CD14-positive monocyte (primary cell): Measurements from ENCODE around the gene PHC2. TPM values are rescaled to one million over a fixed set of nuclear protein-coding genes. Genes with fewer than 3 reads are reported as not detected.

Experiments used
- DNase-seq, 3 donors: peaks; one replicate each; pipeline ENCODE4 v3.0.0-alpha.2; 2011 to 2022
- H2AFZ ChIP-seq: 2 replicates; pipeline ENCODE4 v1.6.0; 2012; ENCODE audit warnings: mild to moderate bottlenecking, low read depth, low read length, inconsistent platforms; ENCODE audit not compliant: insufficient read depth, poor library complexity, severe bottlenecking
- H3K27ac ChIP-seq, 2 donors: 1 replicate in 1 of 2; 2 replicates in 1 of 2; pipeline ENCODE4 v1.5.1; 2012 to 2013; ENCODE audit warnings: low read length in 2 of 2, control low read depth in 1 of 2, inconsistent platforms in 1 of 2, low read depth in 1 of 2, mild to moderate bottlenecking in 1 of 2
- H3K27me3 ChIP-seq, 2 donors: one replicate each; pipeline versions ENCODE4 v1.6.0 to v1.6.1; 2011 to 2013; ENCODE audit warnings: low read length in 2 of 2; ENCODE audit not compliant: control insufficient read depth in 2 of 2, insufficient read depth in 2 of 2
- H3K36me3 ChIP-seq, 2 donors: replicated peaks in 1 of 2; 1 replicate in 1 of 2; 2 replicates in 1 of 2; pipeline versions ENCODE4 v1.5.1 to v1.6.1; 2012 to 2013; ENCODE audit warnings: low read length in 2 of 2, control low read depth in 1 of 2, inconsistent platforms in 1 of 2, mild to moderate bottlenecking in 1 of 2; ENCODE audit not compliant: insufficient read depth in 2 of 2, control insufficient read depth in 1 of 2
- H3K4me1 ChIP-seq, 2 donors: 1 replicate in 1 of 2; 2 replicates in 1 of 2; pipeline versions ENCODE4 v1.5.1 to v1.6.1; 2012 to 2013; ENCODE audit warnings: low read length in 2 of 2, control low read depth in 1 of 2, inconsistent platforms in 1 of 2, mild to moderate bottlenecking in 1 of 2, moderate library complexity in 1 of 2; ENCODE audit not compliant: insufficient read depth in 2 of 2, control insufficient read depth in 1 of 2
- H3K4me2 ChIP-seq: replicated peaks from 2 replicates; pipeline ENCODE3; 2012; ENCODE audit warnings: low read length, moderate library complexity, mild to moderate bottlenecking; ENCODE audit not compliant: poor library complexity, severe bottlenecking; ENCODE audit errors: extremely low read depth
- H3K4me3 ChIP-seq, 3 experiments: fragments of 200-600 bp in 1 of 3; sonication (generic) in 1 of 3; replicated peaks in 1 of 3; 1 replicate in 2 of 3; 2 replicates in 1 of 3; pipeline ENCODE4 v1.5.1; 2011 to 2013; ENCODE audit warnings: low read length in 3 of 3, mild to moderate bottlenecking in 3 of 3, control low read depth in 2 of 3, low read depth in 2 of 3, inconsistent platforms in 1 of 3, moderate library complexity in 1 of 3
- H3K79me2 ChIP-seq: 2 replicates; pipeline ENCODE4 v1.6.0; 2012; ENCODE audit warnings: mild to moderate bottlenecking, control low read depth, inconsistent platforms, low read length, moderate library complexity; ENCODE audit not compliant: insufficient read depth
- H3K9ac ChIP-seq: 2 replicates; pipeline ENCODE4 v1.6.0; 2017; ENCODE audit warnings: low read length, mild to moderate bottlenecking; ENCODE audit not compliant: insufficient read depth, poor library complexity, severe bottlenecking
- H3K9me3 ChIP-seq, 2 donors: replicated peaks in 1 of 2; 1 replicate in 1 of 2; 2 replicates in 1 of 2; pipeline versions ENCODE4 v1.5.1 to v1.6.1; 2012 to 2013; ENCODE audit warnings: low read length in 2 of 2, control low read depth in 1 of 2; ENCODE audit not compliant: control insufficient read depth in 1 of 2, insufficient read depth in 1 of 2
- H4K20me1 ChIP-seq: 2 replicates; pipeline ENCODE4 v1.6.0; 2012; ENCODE audit warnings: mild to moderate bottlenecking, low read length, control low read depth, moderate library complexity; ENCODE audit not compliant: insufficient read depth
- H3K27ac Mint-ChIP-seq, 7 donors: one replicate each; pipeline ENCODE4 v1.8.0; 2020; ENCODE audit warnings: mild to moderate bottlenecking in 7 of 7, mixed read lengths in 7 of 7, moderate library complexity in 6 of 7, inconsistent platforms in 2 of 7
- H3K27me3 Mint-ChIP-seq, 3 donors: one replicate each; pipeline ENCODE4 v1.8.0; 2021 to 2022; ENCODE audit warnings: low read depth in 3 of 3, mild to moderate bottlenecking in 3 of 3, mixed read lengths in 3 of 3, moderate library complexity in 3 of 3, inconsistent platforms in 1 of 3
- H3K36me3 Mint-ChIP-seq, 2 donors: one replicate each; pipeline ENCODE4 v1.8.0; 2020; ENCODE audit warnings: mixed read lengths in 2 of 2, inconsistent platforms in 1 of 2, mild to moderate bottlenecking in 1 of 2
- H3K4me1 Mint-ChIP-seq: one replicate; pipeline ENCODE4 v1.8.0; 2020; ENCODE audit warnings: mild to moderate bottlenecking, mixed read lengths
- H3K4me3 Mint-ChIP-seq, 2 donors: one replicate each; pipeline ENCODE4 v1.8.0; 2020; ENCODE audit warnings: mild to moderate bottlenecking in 2 of 2, mixed read lengths in 2 of 2, moderate library complexity in 1 of 2
- H3K9me3 Mint-ChIP-seq, 7 donors: one replicate each; pipeline ENCODE4 v1.8.0; 2020 to 2022; ENCODE audit warnings: mixed read lengths in 7 of 7, mild to moderate bottlenecking in 6 of 7, moderate library complexity in 6 of 7, inconsistent platforms in 2 of 7
- WGBS: methylation state at CpG from one replicate; pipeline ENCODE4 v1.1.5; 2013; ENCODE audit warnings: missing lambda C conversion rate; ENCODE audit not compliant: insufficient coverage; 5-methylcytosine and 5-hydroxymethylcytosine counted together
- intact Hi-C, 2 donors: fragments of 100-400 bp; cut with micrococcal nuclease; formaldehyde crosslinking; loops; one replicate each; pipeline versions ENCODE4 v1.15.0 to v1.15.1; 2023
- polyA plus RNA-seq, 3 donors: library from polyadenylated mRNA; depleted of rRNA in 1 of 3; unstranded in 2 of 3; stranded (reverse) in 1 of 3; fragments of 300-500 nt in 2 of 3; fragments of >200 nt in 1 of 3; fragmentation: Illumina TruSeq in 2 of 3; gene quantifications; 1 replicate in 2 of 3; 2 replicates in 1 of 3; pipeline ENCODE4 v1.2.3, GENCODE V29; 2012 to 2021
- TF ChIP-seq, protein P1 (sequence below): fragments of 200-600 bp; IDR thresholded peaks from one replicate; pipeline ENCODE4 v1.8.0; 2022; ENCODE audit warnings: antibody characterized with exemption, mild to moderate bottlenecking

Gene PHC2
- polyA plus RNA-seq, 3 donors = 18.9 to 85.3 (median 53.1) TPM

DNA sequence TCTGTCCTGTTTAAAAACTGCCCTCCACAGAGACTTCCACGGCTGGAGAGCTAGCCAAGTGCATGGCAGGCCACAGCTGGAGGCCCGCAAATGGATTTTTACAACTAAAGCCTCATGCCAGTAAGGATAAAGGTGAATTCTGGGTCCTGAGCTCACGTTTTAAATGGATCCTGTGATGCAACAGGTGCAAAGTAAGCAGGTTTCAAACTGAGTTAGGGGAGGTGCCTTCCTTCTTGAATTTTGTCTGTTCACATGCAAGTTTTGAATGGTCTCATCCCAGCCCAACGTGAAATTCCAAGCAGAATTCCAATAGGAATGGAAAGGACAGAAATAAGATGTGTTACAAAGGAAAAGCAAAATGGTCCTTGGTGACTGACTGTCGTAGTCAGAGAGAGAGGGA, 73.8 kb downstream of the PHC2 start:
- no peak for DNase-seq
- peaks cover 0 to 9% (median 7%) of the 10 kb centered on the region in 3 donors for H3K27me3 Mint-ChIP-seq
- Histone ChIP-seq H2AFZ (no peak overlapping the region), H3K4me1 (peaks cover 5 to 7% of the 10 kb centered on the region in 2 donors), H3K79me2 (no peaks in the 10 kb centered on the region), H4K20me1 (no peaks in the 10 kb centered on the region), H3K36me3 (peaks cover 3 to 12% of the 10 kb centered on the region in 2 donors), H3K27ac (no peak overlapping the region), H3K4me2 (no peak overlapping the region), H3K27me3 (no peaks in the 10 kb centered on the region), H3K9me3 (no peaks in the 10 kb centered on the region), H3K4me3 (no peak overlapping the region), H3K9ac (no peak overlapping the region)
- peaks cover 36% of the 10 kb centered on the region in 2 donors for H3K36me3 Mint-ChIP-seq
- H3K4me3 Mint-ChIP-seq = no peak overlapping the region
- TF ChIP-seq, protein P1, sequence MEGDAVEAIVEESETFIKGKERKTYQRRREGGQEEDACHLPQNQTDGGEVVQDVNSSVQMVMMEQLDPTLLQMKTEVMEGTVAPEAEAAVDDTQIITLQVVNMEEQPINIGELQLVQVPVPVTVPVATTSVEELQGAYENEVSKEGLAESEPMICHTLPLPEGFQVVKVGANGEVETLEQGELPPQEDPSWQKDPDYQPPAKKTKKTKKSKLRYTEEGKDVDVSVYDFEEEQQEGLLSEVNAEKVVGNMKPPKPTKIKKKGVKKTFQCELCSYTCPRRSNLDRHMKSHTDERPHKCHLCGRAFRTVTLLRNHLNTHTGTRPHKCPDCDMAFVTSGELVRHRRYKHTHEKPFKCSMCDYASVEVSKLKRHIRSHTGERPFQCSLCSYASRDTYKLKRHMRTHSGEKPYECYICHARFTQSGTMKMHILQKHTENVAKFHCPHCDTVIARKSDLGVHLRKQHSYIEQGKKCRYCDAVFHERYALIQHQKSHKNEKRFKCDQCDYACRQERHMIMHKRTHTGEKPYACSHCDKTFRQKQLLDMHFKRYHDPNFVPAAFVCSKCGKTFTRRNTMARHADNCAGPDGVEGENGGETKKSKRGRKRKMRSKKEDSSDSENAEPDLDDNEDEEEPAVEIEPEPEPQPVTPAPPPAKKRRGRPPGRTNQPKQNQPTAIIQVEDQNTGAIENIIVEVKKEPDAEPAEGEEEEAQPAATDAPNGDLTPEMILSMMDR = no peak
- peak overlapping the region in 1 of 7 donors; percentile 75 for H3K27ac Mint-ChIP-seq
- intact Hi-C loops = no loop called here
- 96% methylated on average over 4 of the region's 5 CpGs for WGBS
- peaks cover 0 to 3% (median 0%) of the 10 kb centered on the region in 7 donors for H3K9me3 Mint-ChIP-seq
- H3K4me1 Mint-ChIP-seq = peaks cover 13% of the 10 kb centered on the region

DNA sequence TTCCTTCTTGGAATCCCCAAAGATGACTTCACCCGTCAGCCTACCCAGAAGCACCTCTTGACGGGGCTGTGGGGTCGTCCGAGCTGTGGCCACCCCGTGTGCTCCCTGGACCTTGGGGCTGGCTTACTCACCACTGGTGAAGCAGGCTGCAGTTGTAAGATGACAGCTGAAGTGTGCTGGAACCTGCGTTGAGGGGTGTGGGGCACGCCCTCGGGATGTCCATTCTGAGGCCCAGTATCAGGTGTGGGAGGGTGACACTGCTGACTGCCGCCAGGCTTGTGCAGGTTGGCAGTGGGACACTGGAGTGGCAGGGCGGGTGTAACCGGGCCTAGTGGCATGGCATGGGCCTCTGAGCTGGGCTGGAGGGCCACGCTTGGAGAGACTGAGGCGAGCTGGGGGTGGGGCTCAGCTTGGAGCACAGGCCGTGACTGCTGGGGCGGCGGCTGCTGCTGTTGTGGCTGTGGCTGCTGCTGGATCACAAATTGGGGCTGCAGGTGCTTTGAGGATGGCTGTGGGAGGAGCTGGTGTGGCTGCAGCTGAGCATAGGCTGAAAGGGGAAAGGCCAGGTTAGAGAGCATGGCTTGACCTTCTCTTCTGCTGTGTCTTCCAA, 76.1 kb downstream of the PHC2 start:
- no peak overlapping the region for H3K9ac ChIP-seq
- no peak for DNase-seq
- peaks cover 11 to 15% of the 10 kb centered on the region in 2 donors for H3K4me1 ChIP-seq
- 96% methylated on average over 11 of the region's 16 CpGs for WGBS
- H3K27ac ChIP-seq = no peak overlapping the region
- no peak overlapping the region for H3K4me2 ChIP-seq
- H3K27ac Mint-ChIP-seq = no peak overlapping the region
- H3K4me1 Mint-ChIP-seq = peaks cover 14% of the 10 kb centered on the region
- H3K27me3 ChIP-seq = no peaks in the 10 kb centered on the region
- H3K27me3 Mint-ChIP-seq = peaks cover 0 to 10% (median 4%) of the 10 kb centered on the region in 3 donors
- H3K36me3 Mint-ChIP-seq = peaks cover 33 to 36% of the 10 kb centered on the region in 2 donors
- no peak overlapping the region for H3K4me3 ChIP-seq
- peaks cover 3 to 12% of the 10 kb centered on the region in 2 donors for H3K36me3 ChIP-seq
- H2AFZ ChIP-seq = no peak overlapping the region
- no peaks in the 10 kb centered on the region for H3K9me3 ChIP-seq
- TF ChIP-seq, protein P1 = no peak
- intact Hi-C loops = no loop called here
- no peaks in the 10 kb centered on the region for H4K20me1 ChIP-seq
- peaks cover 0 to 3% (median 0%) of the 10 kb centered on the region in 7 donors for H3K9me3 Mint-ChIP-seq
- H3K4me3 Mint-ChIP-seq = no peak overlapping the region
- H3K79me2 ChIP-seq = no peaks in the 10 kb centered on the region
